ENCODE data around the gene EFS.
"Not testable (repeated sequence)": the region's sequence is repeated elsewhere in the genome, so short reads cannot be mapped to it uniquely, and the experiment has no call there.

DNA sequence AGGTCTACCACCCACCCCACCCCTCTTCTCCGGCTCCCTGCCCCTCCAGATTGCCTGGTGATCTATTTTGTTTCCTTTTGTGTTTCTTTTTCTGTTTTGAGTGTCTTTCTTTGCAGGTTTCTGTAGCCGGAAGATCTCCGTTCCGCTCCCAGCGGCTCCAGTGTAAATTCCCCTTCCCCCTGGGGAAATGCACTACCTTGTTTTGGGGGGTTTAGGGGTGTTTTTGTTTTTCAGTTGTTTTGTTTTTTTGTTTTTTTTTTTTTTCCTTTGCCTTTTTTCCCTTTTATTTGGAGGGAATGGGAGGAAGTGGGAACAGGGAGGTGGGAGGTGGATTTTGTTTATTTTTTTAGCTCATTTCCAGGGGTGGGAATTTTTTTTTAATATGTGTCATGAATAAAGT, 39.2 kb downstream of the EFS start:
- TF ChIP-seq, protein P1, sequence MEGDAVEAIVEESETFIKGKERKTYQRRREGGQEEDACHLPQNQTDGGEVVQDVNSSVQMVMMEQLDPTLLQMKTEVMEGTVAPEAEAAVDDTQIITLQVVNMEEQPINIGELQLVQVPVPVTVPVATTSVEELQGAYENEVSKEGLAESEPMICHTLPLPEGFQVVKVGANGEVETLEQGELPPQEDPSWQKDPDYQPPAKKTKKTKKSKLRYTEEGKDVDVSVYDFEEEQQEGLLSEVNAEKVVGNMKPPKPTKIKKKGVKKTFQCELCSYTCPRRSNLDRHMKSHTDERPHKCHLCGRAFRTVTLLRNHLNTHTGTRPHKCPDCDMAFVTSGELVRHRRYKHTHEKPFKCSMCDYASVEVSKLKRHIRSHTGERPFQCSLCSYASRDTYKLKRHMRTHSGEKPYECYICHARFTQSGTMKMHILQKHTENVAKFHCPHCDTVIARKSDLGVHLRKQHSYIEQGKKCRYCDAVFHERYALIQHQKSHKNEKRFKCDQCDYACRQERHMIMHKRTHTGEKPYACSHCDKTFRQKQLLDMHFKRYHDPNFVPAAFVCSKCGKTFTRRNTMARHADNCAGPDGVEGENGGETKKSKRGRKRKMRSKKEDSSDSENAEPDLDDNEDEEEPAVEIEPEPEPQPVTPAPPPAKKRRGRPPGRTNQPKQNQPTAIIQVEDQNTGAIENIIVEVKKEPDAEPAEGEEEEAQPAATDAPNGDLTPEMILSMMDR (optimal IDR thresholded peaks at IDR 0.05 in 1 of 3, IDR thresholded peaks at IDR 0.05 in 1 of 3, conservative IDR thresholded peaks at IDR 0.05 in 1 of 3; ENCODE audit: extremely low read depth in 1 of 3, insufficient read depth in 2 of 3, low read length in 3 of 3), result not testable (repeated sequence)
- TF ChIP-seq EZH2 (IDR thresholded peaks at IDR 0.05; ENCODE audit: low read length), result not testable (repeated sequence)
